ENCODE measurements around the gene BHMT2.
A peak's percentile ranks its signal among the peaks of the same experiment; 100 is the strongest.

GRCh38 chr5:79023947-79024346, 45.6 kb upstream of the BHMT2 start:
- TF ChIP-seq CTCF (IDR thresholded peaks at IDR 0.05 in 2 of 3, conservative IDR thresholded peaks at IDR 0.05 in 1 of 3; ENCODE audit: borderline replicate concordance in 1 of 3, insufficient read depth in 1 of 3, low read depth in 2 of 3, low read length in 2 of 3) (0 out of 6 replicates have a peak, but pooled peaks of 1 of the 3 experiments have one; percentile 1), CEBPB (IDR thresholded peaks at IDR 0.05; ENCODE audit: low read depth) (no peak), POLR2A (IDR thresholded peaks at IDR 0.05; ENCODE audit: borderline replicate concordance, extremely low read depth, insufficient read depth, insufficient read length) (no peak)
